CD4-positive, alpha-beta T cell treated with Interleukin-17A for 1 hour (primary cell): ENCODE measurements around the gene CBL.
"Not testable (repeated sequence)": the region's sequence is repeated elsewhere in the genome, so short reads cannot be mapped to it uniquely, and the experiment has no call there.

Source experiments
- DNase-seq: peaks from one replicate; pipeline ENCODE4 v3.0.0-alpha.2; 2020

CBL gene

DNA sequence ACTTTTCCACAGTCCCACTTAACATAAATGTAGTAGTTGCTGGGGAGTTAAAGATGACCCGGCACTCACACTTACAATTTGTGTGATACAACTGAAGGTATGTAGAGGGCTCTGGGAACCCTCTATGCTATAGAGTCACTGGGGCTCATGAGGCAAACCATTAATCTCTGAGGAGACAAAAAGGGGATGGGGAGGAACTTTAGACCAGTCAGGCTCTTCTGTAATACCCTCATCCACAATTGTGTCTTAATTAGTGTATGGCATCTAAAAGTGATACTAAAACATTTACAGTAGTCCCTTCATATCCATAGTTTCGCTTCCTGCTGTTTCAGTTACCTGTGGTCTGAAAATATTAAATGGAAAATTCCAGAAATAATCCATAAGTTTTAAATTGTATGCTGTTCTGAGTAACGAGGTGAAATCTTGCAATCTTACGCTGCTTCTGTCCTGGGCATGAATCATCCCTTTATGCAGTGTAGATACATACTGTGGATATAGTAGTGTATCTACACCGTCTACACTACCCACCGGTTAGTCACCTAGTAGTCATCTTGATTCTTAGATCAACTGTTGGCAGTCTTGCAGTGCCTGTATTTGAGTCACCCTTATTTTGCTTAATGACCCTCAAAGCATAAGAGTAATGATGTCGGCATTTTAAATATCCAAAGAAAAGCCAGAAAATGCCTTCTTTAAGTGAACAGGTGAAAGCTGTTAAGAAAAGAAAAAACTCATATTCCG is 12.2 kb downstream of the CBL start:
- no peak for DNase-seq

GRCh38 chr11:119222308-119222707 is 16.2 kb downstream of the CBL start:
- no peak for DNase-seq

- DNase-seq: no peak
Observed at GRCh38 chr11:119222891-119223290, 16.8 kb downstream of the CBL start.

DNA sequence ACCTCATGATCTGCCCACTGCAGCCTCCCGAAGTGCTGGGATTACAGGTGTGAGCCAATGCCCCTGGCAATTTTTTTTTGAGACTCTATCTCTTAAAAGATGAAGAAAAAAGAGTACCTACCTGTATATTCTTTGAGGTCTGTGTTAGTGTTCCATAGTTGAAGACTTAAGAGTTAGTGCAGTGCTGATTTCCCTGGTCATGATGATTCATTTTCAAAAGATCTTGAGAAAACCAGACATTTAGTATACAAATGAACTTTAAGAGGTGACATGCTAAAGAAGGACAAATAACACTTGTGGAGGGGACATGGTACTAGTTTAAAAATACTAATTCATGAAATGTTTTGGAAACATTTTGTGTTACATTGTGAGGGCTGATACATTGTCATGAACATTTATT is 17.7 kb downstream of the CBL start:
- no peak for DNase-seq

DNA sequence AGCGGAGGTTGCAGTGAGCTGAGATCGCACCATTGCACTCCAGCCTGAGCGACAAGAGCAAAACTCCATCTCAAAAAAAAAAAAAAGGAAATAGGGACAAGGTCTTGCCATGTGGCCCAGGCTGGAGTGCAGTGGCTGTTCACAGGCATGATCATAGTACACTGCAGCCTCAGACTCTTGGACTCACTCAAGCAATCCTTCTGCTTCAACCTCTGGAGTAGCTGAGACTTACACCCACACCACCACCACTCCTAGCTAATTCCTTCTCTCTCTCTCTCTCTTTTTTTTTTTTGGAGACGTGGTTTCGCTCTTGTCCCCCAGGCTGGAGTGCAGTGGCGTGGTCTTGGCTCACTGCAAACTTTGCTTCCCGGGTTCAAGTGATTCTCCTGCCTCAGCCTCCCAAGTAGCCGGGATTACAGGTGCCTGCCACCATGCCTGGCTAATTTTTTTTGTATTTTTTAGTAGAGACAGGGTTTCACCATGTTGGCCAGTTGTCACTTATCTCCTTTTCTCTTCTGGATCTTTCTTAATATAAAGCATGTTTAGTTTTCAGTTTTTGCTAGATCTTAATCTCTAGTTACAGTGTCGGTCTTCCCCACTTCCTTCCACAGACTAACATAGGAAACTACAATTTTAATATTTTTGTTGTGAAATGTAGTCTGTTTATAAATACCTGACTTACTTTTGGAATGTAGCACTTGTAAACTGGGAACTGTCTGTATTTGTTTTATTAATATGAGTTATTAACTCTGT is 22.6 kb downstream of the CBL start:
- DNase-seq: not testable (repeated sequence)

DNA sequence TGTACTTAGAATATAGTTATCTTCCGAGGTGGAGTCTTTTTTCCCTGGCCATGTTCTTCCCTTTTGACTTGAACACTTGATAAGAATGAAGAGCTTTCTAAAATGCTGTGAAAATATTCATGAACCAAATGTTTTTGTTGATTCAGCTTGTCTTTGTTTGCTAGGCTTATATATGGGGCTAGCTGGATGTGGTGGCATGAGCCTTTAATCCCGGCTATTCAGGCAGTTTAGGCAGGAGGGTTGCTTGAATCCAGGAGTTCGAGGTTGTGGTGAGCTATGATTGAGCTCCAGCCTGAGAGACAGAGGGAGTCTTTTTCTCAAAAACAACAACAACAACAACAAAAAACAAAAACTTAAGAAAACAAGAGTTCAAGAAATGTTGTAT is 23.1 kb downstream of the CBL start:
- DNase-seq: no peak

DNA sequence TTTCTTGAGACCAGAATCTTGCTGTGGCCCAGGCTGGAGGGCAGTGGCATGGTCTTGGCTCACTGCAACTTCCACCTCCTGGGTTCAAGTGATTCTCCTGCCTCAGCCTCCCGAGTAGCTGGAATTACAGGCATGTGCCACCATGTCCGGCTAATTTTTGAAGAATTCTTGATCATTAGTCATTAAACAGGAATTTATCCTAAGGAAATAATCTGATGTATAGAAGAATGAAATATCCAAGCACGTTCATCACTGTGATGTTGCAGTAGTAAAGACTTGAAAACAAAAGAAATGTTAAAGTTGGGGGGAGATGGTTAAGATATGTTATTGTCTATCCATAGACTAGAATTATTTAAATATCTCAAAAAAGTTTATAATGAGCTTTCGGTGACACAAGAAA is 23.6 kb downstream of the CBL start:
- no peak for DNase-seq

- DNase-seq: no peak
Observed at GRCh38 chr11:119236490-119236889, 30.4 kb downstream of the CBL start.

GRCh38 chr11:119236891-119237290 is 30.8 kb downstream of the CBL start:
- no peak for DNase-seq

GRCh38 chr11:119237515-119237914 is 31.4 kb downstream of the CBL start:
- no peak for DNase-seq

- no peak for DNase-seq
Observed at GRCh38 chr11:119248750-119249670, 42.9 kb downstream of the CBL start.

DNA sequence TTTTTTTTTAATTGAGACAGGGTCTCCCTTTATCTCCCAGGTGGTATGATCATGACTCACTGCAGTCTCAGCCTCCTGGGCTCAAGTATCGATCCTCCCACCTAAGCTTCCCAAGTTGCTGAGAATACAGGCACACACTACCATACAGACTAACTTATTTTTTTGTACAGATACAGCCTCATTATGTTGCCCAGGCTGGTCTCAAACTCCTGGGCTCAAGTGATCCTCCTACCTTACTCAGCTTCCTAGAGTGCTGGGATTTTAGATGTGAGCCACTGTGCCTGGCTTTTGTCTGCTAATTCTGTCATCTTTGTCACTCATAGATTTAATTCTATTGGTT is 43.5 kb downstream of the CBL start:
- no peak for DNase-seq

GRCh38 chr11:119251114-119251513 is 45.0 kb downstream of the CBL start:
- no peak for DNase-seq

DNA sequence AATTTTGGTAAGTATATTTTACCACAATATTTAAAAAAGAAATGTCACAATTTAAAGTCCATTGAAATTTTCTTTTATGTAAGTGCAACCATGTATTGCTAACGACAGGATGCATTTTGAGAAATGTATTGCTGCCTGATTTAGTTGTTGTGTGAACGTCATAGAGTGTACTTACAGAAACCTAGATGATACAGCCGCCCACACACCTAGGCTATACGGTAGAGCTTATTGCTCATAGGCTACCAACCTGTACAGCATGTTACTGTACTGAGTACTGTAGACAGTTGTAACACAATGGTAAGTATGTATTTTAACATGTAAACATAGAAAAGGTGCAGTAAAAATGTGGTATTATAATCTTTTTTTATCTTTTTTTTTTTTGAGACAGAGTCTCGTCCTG is 48.1 kb downstream of the CBL start:
- no peak for DNase-seq

DNA sequence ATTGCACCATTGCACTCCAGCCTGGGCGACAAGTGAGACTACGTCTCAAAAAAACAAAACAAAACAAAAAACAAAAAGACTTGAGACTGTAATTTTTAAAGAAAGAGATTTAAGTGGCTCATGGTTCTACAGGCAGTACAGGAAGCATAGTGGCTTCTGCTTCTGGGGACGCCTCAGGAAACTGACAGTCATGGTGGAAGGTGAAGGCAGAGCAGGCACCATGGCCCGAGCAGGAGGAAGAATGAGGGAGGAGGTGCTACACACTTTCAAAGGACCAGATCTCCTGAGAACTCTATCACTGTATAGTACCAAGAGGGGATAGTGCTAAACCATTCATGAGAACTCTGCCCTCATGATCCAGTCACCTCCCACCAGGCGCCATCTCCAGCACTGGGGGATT is 52.0 kb downstream of the CBL start:
- peak; percentile 24 for DNase-seq

GRCh38 chr11:119258983-119259382 is 52.8 kb downstream of the CBL start:
- DNase-seq: no peak

GRCh38 chr11:119262668-119263351 is 56.7 kb downstream of the CBL start:
- DNase-seq: peak; percentile 39

- peak; percentile 64 for DNase-seq
Observed at GRCh38 chr11:119263352-119263940, 57.3 kb downstream of the CBL start.

GRCh38 chr11:119266063-119266462 is 59.9 kb downstream of the CBL start:
- peak; percentile 12 for DNase-seq

DNA sequence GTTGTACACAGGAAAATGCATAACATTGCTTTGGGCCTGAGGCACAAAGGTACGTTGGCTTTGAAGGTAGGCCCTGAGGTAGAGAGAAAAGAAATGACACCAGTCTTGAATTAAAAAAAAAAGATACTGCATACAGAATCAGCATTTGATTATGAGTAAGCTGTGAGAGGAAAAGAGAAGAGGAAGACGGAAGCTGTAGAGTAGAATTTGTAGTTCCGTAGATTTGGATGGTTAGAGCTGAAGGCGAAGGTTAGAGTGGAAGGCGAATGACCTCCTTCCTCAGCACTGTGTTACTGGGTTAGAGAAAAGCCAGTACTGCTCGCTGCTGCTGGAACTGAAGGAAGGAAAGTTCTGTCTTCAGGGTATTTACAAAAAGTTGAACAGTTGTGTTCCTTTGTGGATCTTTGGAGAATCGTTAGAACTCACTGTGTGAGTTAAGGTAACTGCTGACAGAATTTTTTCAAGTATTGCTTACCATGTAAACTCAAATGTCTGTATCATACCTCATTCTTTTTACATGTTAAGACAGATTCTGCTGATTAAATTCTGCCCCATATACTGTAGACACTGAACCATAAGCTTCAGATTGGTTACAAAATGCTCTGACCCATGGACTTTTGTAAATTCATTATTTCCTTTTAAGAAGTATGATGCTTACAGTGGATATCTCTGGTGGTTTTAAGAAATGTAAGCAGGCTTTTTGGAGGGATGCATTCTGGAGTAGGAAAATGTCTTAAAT is 60.5 kb downstream of the CBL start:
- no peak for DNase-seq

- no peak for DNase-seq
Observed at GRCh38 chr11:119267645-119268044, 61.5 kb downstream of the CBL start.

GRCh38 chr11:119273721-119274120 is 67.6 kb downstream of the CBL start:
- DNase-seq: no peak
